Effector memory CD8-positive, alpha-beta T cell (primary cell): Measurements from ENCODE around the gene MRPS25.

Experiments
- ATAC-seq: fragments of 150-1000 bp; cut with Tn5 transposase; replicated peaks from 2 replicates; pipeline ENCODE4 v1.10.0; 2021; ENCODE audit warnings: mild to moderate bottlenecking, moderate library complexity
- DNase-seq, 3 experiments: peaks; one replicate each; pipeline ENCODE4 v3.0.0; 2021
- H3K27ac Mint-ChIP-seq, 2 donors: one replicate each; pipeline ENCODE4 v1.8.0; 2022; ENCODE audit warnings: mild to moderate bottlenecking in 2 of 2, mixed read lengths in 2 of 2, moderate library complexity in 2 of 2
- H3K27me3 Mint-ChIP-seq, 2 donors: one replicate each; pipeline ENCODE4 v1.8.0; 2022; ENCODE audit warnings: mixed read lengths in 2 of 2
- H3K36me3 Mint-ChIP-seq: one replicate; pipeline ENCODE4 v1.8.0; 2022; ENCODE audit warnings: mild to moderate bottlenecking, moderate library complexity, mixed read lengths; ENCODE audit not compliant: insufficient read depth
- H3K4me1 Mint-ChIP-seq, 2 donors: one replicate each; pipeline ENCODE4 v1.8.0; 2022; ENCODE audit warnings: low read depth in 2 of 2, mixed read lengths in 2 of 2
- H3K4me3 Mint-ChIP-seq, 2 donors: one replicate each; pipeline ENCODE4 v1.8.0; 2022; ENCODE audit warnings: mild to moderate bottlenecking in 2 of 2, mixed read lengths in 2 of 2, moderate library complexity in 2 of 2
- H3K9me3 Mint-ChIP-seq, 2 donors: one replicate each; pipeline ENCODE4 v1.8.0; 2022; ENCODE audit warnings: mixed read lengths in 2 of 2

The MRPS25 gene

DNA sequence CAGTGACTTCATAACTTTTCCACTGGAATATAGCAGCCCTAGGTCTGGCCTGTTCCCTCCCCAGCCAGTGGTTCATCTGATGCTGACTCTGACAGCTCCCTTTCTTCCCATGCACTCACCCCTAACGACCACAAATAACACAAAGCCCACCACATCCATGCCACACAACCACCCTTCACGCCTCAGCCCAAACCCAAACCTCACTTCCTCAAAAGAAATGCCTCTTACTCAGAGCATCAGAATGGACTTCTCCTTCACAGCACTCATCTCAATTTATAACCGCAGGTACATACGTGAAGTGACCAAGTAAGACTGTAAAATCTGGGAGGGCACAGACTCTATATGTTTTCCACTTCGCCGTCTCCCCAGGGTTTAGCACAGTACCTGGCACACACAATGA is 32.8 kb upstream of the MRPS25 start:
- DNase-seq, result peak; percentile 33 to 42 (median 38)
- no peaks in the 10 kb centered on the region for H3K9me3 Mint-ChIP-seq
- peaks cover 6 to 7% of the 10 kb centered on the region in 2 donors for H3K27me3 Mint-ChIP-seq
- no peak for ATAC-seq
- peak overlapping the region; percentile 95 to 97 for H3K27ac Mint-ChIP-seq
- peaks cover 45% of the 10 kb centered on the region for H3K36me3 Mint-ChIP-seq
- peak overlapping the region; percentile 81 to 88 for H3K4me3 Mint-ChIP-seq
- H3K4me1 Mint-ChIP-seq, result peaks cover 18 to 21% of the 10 kb centered on the region in 2 donors

DNA sequence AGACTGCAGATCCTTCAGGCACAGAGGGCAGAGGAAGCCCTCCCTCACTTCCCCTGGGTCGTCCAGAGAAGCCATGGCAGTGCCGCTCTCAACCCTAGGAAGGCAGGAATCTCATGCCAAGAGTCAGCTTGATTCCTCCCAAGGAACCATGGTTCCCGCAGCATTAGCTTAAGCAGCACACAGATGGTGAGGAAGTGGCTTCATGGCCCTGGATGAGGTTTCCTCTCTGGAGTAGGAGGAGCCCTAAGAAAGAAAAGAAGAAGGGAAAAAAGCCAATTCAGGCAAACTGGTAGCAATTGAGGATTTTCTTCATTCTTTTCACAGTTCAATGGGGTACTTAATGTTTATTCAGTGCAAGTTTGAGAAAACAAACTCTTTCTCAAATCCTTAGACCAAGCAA is 30.9 kb upstream of the MRPS25 start:
- DNase-seq (no peak), ATAC-seq (no peak)
- H3K36me3 Mint-ChIP-seq, result peaks cover 49% of the 10 kb centered on the region
- no peak overlapping the region for H3K4me3 Mint-ChIP-seq
- no peaks in the 10 kb centered on the region for H3K9me3 Mint-ChIP-seq
- H3K27me3 Mint-ChIP-seq, result no peaks in the 10 kb centered on the region
- H3K4me1 Mint-ChIP-seq, result peaks cover 18 to 21% of the 10 kb centered on the region in 2 donors
- peak overlapping the region in 1 of 2 donors; percentile 10 for H3K27ac Mint-ChIP-seq

DNA sequence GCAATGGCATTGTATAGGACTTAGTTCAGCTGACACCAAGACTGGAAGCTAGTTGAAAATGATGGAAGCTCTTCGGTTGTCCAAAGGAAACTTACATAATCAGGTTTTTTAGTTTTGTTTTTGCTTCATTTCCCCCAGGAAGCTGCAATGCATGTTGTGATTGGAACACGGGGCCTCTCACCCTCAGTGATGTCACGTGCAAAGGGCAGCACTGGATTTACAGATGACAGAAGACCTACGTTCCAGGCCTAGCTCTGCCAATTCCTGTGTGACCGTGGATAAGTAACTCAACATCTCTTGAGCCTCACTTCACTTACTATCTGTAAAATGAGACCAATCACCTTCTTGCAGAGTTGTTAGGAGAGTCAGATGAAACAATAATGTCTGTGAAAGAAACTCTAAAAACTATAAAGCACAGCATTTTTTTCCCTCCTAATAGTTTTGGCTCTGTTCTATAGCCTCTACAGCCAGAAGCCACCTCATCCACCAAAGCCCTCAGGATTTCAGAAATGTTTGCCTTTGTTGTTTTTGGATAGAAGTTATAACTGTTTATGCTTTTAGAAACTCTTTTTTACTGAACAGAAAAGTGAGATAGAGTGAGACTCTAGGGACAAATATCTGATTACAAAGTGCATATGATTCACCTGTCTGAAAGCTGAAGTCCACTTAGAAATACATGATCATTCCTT is 29.2 kb upstream of the MRPS25 start:
- DNase-seq (no peak), ATAC-seq (no peak)
- no peaks in the 10 kb centered on the region for H3K9me3 Mint-ChIP-seq
- peaks cover 13 to 20% of the 10 kb centered on the region in 2 donors for H3K4me1 Mint-ChIP-seq
- H3K4me3 Mint-ChIP-seq, result no peak overlapping the region
- peaks cover 63% of the 10 kb centered on the region for H3K36me3 Mint-ChIP-seq
- H3K27ac Mint-ChIP-seq, result no peak overlapping the region
- H3K27me3 Mint-ChIP-seq, result no peaks in the 10 kb centered on the region

DNA sequence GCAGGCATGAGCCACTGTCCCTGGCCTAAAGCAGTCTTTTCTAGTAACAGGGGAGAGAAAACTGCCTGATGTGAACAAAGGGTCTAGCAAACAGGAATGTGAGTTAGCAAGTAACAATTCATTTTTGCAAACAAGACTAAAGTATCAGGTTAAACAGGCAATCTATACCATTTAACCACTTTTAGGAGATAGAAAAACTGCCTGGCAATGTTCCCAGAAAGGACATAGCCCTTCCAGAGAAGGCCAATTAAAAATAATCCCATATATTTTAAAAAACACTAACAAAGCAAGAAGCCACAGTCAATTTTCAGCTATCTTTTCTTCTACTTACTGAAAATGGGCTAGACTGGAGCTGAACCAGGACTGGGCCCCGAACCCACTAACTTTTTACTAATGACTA is 27.6 kb upstream of the MRPS25 start:
- H3K36me3 Mint-ChIP-seq, result peaks cover 61% of the 10 kb centered on the region
- no peak overlapping the region for H3K4me3 Mint-ChIP-seq
- no peaks in the 10 kb centered on the region for H3K27me3 Mint-ChIP-seq
- H3K4me1 Mint-ChIP-seq, result peaks cover 2 to 7% of the 10 kb centered on the region in 2 donors
- H3K27ac Mint-ChIP-seq, result no peak overlapping the region
- ATAC-seq (no peak), DNase-seq (no peak)
- no peaks in the 10 kb centered on the region for H3K9me3 Mint-ChIP-seq

DNA sequence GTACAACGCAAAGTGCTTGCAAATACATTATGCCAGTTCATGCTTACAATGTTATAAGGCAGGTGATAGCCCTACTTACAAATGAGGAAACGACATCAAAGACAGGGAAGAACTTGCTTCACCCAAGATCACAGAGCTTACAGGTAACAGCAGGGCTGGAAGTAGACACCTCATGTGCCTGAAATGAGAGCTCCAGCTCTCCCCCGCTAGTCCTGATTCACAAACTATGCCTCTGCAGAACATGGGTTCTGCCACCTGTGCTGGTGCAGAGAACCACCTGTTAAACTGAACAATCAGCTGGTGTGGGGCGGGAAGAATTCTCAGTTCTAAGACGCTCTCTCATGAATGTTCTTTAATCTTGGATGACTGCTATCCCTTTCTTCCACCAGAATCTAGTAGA is 26.5 kb upstream of the MRPS25 start:
- H3K4me3 Mint-ChIP-seq, result no peak overlapping the region
- H3K9me3 Mint-ChIP-seq, result no peaks in the 10 kb centered on the region
- H3K36me3 Mint-ChIP-seq, result peaks cover 69% of the 10 kb centered on the region
- no peaks in the 10 kb centered on the region for H3K27me3 Mint-ChIP-seq
- ATAC-seq (no peak), DNase-seq (no peak)
- peaks cover 2 to 4% of the 10 kb centered on the region in 2 donors for H3K4me1 Mint-ChIP-seq
- H3K27ac Mint-ChIP-seq, result no peak overlapping the region

DNA sequence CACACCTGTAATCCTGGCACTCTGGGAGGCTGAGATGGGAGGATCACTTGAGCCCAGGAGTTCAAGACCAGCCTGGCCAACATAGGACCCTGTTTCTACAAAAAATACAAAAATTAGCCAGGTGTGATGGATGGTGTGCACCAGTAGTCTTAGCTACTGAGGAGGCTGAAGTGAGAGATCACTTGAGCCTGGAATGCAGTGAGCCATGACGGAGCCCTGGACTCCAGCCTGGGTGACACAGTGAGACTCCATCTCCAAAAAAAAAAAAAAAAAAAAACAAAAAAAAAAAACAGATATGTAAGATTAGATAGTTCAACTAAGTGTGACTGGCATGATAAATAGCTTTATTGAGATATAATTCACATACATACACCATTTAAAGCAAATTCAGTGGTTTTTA is 24.1 kb upstream of the MRPS25 start:
- H3K4me1 Mint-ChIP-seq, result peaks cover 0 to 4% of the 10 kb centered on the region in 2 donors
- peaks cover 73% of the 10 kb centered on the region for H3K36me3 Mint-ChIP-seq

DNA sequence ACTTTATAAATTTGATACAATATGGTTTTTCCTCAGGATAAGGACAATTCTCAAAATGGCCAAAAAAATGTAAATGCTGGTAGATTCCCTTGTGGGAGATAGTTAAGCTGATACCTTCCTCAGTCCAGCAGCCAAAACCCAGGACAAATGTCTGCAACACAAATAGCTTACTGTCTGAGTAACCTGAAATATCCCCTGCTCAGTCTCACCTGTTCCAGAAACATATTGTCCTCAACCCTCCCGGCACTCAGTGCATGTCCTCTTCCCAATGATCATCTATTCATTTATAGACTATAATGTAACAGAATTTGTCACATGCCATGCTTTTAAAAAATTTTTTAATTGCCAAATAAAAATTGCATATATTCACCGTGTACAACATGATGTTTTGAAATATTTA is 21.6 kb upstream of the MRPS25 start:
- Mint-ChIP-seq H3K27ac (peak overlapping the region in 1 of 2 donors; percentile 30), H3K27me3 (no peaks in the 10 kb centered on the region), H3K9me3 (no peaks in the 10 kb centered on the region), H3K36me3 (peaks cover 75% of the 10 kb centered on the region), H3K4me1 (peaks cover 0 to 4% of the 10 kb centered on the region in 2 donors), H3K4me3 (no peak overlapping the region)
- ATAC-seq, result no peak
- no peak for DNase-seq

More for the DNA sequence above, 24.1 kb upstream of the MRPS25 start:
- no peak for ATAC-seq
- Mint-ChIP-seq H3K4me3 (no peak overlapping the region), H3K27me3 (no peaks in the 10 kb centered on the region), H3K9me3 (no peaks in the 10 kb centered on the region), H3K27ac (no peak overlapping the region)
- DNase-seq, result no peak

DNA sequence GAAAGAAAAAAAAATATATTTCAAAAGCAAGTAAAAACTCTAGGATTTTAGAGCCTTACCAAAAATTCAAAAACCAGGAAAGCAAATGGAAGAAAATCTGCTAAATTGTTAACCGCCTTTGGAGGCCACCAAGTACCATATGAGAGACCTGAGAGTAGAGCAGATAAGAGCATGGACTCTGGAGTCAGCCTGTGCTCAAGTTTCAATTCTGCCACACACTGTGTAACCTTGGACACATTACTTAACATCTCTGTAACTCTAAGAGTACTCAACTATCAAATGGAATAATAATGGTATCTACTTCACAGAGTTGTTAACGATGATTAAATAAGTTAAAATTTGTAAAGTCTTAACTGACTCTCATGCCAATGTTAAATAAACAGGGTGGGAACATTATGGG is 21.1 kb upstream of the MRPS25 start:
- H3K9me3 Mint-ChIP-seq, result no peaks in the 10 kb centered on the region
- peak overlapping the region in 1 of 2 donors; percentile 30 for H3K27ac Mint-ChIP-seq
- H3K4me1 Mint-ChIP-seq, result peaks cover 0 to 4% of the 10 kb centered on the region in 2 donors

DNA sequence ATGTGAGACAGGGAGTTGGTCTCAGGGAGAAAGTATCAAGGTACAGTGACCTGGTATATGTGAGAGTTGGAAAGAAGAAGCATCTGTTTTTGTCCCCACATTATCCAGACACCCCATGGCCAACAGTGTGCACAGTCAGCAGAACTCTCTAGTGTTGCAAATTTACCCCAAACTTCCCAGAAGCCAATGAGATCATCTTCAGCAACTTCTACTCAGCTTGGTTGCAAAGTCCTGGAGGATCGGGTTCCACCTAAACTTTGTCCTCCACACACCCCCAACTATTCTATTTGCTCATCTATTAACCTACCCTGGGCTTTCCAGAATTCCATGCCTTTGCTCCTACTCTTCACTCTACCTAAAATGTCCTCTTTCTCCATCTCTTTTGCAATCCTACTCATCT is 18.1 kb upstream of the MRPS25 start:
- ATAC-seq (no peak), DNase-seq (no peak)
- H3K4me3 Mint-ChIP-seq, result no peak overlapping the region
- peaks cover 82% of the 10 kb centered on the region for H3K36me3 Mint-ChIP-seq
- H3K27ac Mint-ChIP-seq, result no peak overlapping the region
- peaks cover 0 to 1% of the 10 kb centered on the region in 2 donors for H3K4me1 Mint-ChIP-seq
- H3K9me3 Mint-ChIP-seq, result no peaks in the 10 kb centered on the region
- no peaks in the 10 kb centered on the region for H3K27me3 Mint-ChIP-seq

More for the DNA sequence above, 21.1 kb upstream of the MRPS25 start:
- Mint-ChIP-seq H3K36me3 (peaks cover 80% of the 10 kb centered on the region), H3K27me3 (no peaks in the 10 kb centered on the region), H3K4me3 (no peak overlapping the region)
- DNase-seq (no peak), ATAC-seq (no peak)

DNA sequence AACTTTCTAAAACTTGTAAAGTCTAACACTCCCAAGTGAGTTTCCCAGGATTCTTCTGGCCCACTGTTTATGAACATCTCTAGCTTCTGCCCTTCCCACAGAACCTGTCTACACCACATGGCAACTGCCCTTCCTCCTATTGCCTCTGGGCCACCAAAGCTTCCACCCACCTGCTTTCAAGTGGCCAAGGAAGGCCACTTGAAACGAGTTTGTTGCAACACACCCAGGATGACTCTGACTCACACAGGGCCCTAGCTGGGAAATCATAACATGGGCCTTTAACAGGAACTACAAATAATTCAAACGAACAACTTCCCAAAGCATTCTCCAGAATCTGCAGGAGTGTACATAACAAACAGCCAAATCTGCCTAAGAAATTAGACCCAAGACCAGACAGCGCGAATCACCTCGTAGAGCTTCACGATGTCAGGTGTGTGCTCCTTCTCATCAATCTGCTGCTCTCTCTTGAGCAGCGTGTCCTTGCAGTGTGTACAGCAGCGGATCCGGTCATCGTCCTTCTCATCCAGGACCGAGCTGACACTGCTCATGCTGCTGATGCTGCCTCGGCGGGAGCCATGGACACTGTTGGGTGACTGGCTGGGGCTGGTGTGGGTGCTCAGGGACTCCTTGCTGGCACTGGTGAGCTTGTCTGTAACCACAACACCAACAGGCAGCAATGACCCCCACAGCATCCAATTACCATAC is 17.0 kb upstream of the MRPS25 start:
- DNase-seq, result no peak
- no peaks in the 10 kb centered on the region for H3K27me3 Mint-ChIP-seq
- H3K4me3 Mint-ChIP-seq, result no peak overlapping the region
- peaks cover 79% of the 10 kb centered on the region for H3K36me3 Mint-ChIP-seq
- no peak for ATAC-seq
- H3K4me1 Mint-ChIP-seq, result peaks cover 0 to 1% of the 10 kb centered on the region in 2 donors
- no peaks in the 10 kb centered on the region for H3K9me3 Mint-ChIP-seq
- H3K27ac Mint-ChIP-seq, result peak overlapping the region in 1 of 2 donors; percentile 34

DNA sequence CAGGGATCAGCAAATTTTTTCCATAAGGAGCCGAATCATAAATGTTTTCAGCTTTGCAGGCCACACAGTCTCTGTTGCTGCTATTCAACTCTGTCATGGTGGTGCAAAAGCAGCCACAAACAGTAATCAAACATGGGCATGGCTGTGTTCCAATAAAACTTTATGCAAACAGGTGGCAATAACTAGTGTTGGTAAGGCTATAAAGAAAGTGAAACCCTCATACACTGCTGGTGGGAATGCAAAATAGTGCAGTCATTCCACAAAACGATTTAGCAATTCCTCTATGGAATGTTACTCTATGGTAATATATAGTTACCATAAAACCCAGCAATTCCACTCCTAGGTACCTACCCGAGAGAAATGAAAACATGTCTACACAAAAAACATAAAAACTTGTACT is 14.0 kb upstream of the MRPS25 start:
- ATAC-seq (no peak), DNase-seq (no peak)
- Mint-ChIP-seq H3K4me3 (no peak overlapping the region), H3K27ac (no peak overlapping the region), H3K36me3 (peaks cover 81% of the 10 kb centered on the region), H3K4me1 (peaks cover 0 to 1% of the 10 kb centered on the region in 2 donors), H3K9me3 (no peaks in the 10 kb centered on the region), H3K27me3 (no peaks in the 10 kb centered on the region)

DNA sequence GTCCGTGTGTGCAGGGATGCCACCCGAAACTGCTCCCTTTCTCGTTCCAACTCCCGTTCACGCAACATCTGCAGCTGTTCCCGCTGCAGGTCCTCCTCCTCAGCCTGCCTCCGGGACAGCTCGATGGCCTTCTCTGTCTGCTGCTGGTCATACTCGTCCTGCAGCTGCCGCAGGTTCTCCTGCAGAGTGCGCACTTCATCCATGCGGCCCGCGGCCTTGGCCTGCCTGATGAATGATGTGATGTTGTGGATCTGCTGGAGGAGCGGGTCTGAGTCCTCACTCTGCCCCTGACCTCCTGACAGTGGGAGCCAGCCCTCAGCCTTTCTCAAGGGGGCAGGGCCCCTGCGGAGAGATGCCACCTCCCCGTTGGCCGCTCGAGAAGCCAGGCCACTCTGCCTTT is 9.4 kb upstream of the MRPS25 start:
- H3K4me1 Mint-ChIP-seq, result peaks cover 0 to 6% of the 10 kb centered on the region in 2 donors
- no peak overlapping the region for H3K27ac Mint-ChIP-seq
- no peaks in the 10 kb centered on the region for H3K9me3 Mint-ChIP-seq
- ATAC-seq (no peak), DNase-seq (no peak)
- no peaks in the 10 kb centered on the region for H3K27me3 Mint-ChIP-seq
- H3K36me3 Mint-ChIP-seq, result peaks cover 72% of the 10 kb centered on the region
- H3K4me3 Mint-ChIP-seq, result no peak overlapping the region

DNA sequence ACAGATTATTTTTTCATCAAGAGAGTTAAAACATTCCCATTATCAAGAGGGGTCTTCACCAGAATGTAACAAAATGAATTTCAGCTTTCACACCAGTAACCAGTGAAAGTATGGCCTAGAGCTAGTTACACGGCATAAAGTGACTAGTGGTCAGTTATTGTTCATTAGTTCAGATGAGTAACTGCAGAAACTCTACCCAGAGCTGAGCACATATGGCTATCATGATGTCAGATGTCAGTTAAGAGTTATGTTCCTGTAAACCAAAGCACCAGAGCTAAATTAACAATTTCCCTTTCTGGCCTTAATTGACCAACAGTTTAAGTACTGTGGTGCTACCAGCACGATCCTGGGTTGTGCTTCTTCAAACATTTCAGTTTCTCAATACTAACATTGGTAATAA is 6.6 kb upstream of the MRPS25 start:
- Mint-ChIP-seq H3K27ac (no peak overlapping the region), H3K4me3 (no peak overlapping the region), H3K4me1 (peaks cover 0 to 6% of the 10 kb centered on the region in 2 donors), H3K9me3 (no peaks in the 10 kb centered on the region), H3K27me3 (no peaks in the 10 kb centered on the region), H3K36me3 (peaks cover 62% of the 10 kb centered on the region)
- no peak for ATAC-seq
- DNase-seq, result no peak

DNA sequence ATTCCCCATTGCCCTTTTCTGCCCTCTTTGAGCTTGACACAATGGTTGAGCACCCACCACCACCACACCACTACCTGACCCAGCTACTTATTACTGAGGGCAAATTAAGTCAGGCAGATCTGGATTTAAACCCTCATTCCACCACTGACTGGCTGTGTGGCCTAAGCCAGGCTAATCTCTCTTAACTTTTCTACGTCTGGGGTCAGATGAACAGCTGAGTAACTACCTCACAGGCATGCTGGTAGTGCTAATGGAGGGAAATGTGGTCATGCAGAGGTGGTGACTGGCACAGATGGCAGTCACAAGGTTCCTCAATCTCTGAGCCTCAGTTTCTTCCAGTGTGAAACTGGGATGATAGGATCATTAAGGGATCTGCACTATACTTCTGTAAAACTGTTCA is 4.3 kb upstream of the MRPS25 start:
- no peak for ATAC-seq
- peaks cover 45% of the 10 kb centered on the region for H3K36me3 Mint-ChIP-seq

More for the DNA sequence above, 4.3 kb upstream of the MRPS25 start:
- no peaks in the 10 kb centered on the region for H3K9me3 Mint-ChIP-seq
- no peak overlapping the region for H3K4me3 Mint-ChIP-seq
- DNase-seq, result no peak
- H3K27me3 Mint-ChIP-seq, result no peaks in the 10 kb centered on the region
- no peak overlapping the region for H3K27ac Mint-ChIP-seq
- peaks cover 5 to 13% of the 10 kb centered on the region in 2 donors for H3K4me1 Mint-ChIP-seq
